ENCODE results near the gene SRD5A3. TPM values are rescaled to one million over a fixed set of nuclear protein-coding genes. Genes with fewer than 3 reads are reported as not detected.

The SRD5A3 gene
- total RNA-seq, 2 donors from 2014 or later = 6.7 to 11.5 TPM

DNA sequence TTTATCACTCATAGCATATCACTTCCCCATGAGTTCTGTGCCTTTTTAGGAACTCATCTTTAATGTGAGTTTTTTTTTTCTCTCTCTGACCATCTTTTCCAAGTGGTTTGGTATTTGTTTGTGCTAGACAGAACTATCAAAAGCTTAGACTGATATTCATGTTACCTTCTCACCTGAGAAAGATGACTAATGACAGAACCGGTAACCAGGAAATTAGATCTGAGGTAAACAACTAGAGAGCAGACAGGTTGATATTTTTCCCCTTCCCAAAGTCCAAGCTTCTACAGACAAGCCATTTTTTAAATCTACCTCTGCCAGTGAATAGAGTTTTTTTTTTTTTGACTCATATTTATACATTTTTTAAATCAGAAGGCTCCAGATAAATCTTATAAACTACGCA lies 17.0 kb upstream of the SRD5A3 start:
- TF ChIP-seq, protein P1, sequence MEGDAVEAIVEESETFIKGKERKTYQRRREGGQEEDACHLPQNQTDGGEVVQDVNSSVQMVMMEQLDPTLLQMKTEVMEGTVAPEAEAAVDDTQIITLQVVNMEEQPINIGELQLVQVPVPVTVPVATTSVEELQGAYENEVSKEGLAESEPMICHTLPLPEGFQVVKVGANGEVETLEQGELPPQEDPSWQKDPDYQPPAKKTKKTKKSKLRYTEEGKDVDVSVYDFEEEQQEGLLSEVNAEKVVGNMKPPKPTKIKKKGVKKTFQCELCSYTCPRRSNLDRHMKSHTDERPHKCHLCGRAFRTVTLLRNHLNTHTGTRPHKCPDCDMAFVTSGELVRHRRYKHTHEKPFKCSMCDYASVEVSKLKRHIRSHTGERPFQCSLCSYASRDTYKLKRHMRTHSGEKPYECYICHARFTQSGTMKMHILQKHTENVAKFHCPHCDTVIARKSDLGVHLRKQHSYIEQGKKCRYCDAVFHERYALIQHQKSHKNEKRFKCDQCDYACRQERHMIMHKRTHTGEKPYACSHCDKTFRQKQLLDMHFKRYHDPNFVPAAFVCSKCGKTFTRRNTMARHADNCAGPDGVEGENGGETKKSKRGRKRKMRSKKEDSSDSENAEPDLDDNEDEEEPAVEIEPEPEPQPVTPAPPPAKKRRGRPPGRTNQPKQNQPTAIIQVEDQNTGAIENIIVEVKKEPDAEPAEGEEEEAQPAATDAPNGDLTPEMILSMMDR (IDR thresholded peaks at IDR 0.05) = no peak
- no peak for TF ChIP-seq POLR2A (IDR thresholded peaks at IDR 0.05)

DNA sequence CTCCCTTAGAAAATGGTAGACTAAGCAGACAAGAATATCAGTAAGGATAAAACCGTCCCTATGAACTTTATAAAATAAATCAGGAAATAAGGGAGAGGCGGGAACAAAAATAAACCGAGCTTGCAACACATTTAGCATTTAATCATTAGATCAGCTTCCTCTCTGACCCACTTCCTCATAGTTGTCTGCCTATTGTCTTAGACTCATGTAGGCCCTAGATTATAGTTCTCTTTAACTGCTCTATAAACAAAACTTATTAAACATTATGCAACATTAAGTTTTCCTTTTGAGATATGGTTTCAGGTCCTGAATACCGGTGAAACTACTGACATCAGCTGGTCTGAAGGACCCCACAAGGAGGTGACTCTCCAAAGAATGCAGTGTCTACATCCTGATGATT lies 15.8 kb upstream of the SRD5A3 start:
- intact Hi-C loops (cut with DNase I) = no loop called here
- ATAC-seq = no peak
- peak overlapping the region in 1 of 4 donors; percentile 31 for H3K27ac ChIP-seq

More for the DNA sequence above, 17.0 kb upstream of the SRD5A3 start:
- no peaks in the 10 kb centered on the region for H3K4me1 ChIP-seq
- H3K27ac ChIP-seq = no peak overlapping the region
- DNase-seq (no peak), ATAC-seq (no peak)
- intact Hi-C loops (cut with DNase I) = no loop called here
- H3K4me3 ChIP-seq = no peak overlapping the region
- H3K36me3 ChIP-seq (replicated peaks in 1 of 2; ENCODE audit: insufficient read depth in 1 of 2, low read depth in 2 of 2) = no peaks in the 10 kb centered on the region
- H3K9me3 ChIP-seq = no peaks in the 10 kb centered on the region
- 61 to 65% methylated on average over 2 of the region's 2 CpGs for WGBS, 2 donors
- no peaks in the 10 kb centered on the region for H3K27me3 ChIP-seq

DNA sequence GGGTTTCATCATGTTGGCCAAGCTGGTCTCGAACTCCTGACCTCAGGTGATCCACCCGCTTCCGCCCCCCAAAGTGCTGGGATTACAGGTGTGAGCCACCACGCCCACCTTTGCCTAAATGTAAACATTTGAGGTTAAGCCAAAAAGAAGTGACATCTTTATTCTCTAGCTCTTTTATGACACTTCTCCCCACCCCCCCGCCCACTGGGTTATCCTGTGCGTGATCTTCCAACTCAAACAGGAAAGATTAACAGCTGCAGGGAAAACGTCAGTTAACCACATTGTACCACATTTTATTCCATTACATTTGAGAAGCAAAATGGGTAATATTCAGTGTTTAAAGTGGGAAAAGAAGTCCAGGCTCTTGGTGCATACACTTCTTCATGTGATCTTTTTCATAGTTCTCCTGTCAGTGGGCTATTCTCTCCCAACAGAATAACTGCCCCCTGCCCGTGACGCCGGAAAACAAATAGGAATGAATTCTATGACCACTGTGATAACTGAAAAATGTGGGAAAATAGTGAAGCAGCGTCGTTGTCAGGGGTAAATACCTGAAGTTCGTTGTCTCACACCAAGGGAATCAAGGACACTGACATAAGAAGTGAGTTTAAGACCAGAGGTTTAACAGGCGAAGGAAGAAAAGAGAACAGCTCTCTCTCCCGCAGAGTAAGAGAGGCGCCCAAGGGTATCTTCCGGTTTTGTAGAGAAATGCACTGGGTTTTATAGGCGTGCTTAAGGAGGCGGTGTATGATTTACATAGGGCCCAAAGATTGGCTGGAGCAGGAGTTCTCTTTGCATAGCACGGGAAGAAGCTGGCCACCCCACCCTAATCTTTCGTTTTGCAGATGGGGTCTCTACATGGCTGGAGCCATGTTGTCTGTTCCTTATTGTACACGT lies 9.7 kb upstream of the SRD5A3 start:
- Histone ChIP-seq H3K4me1 (no peaks in the 10 kb centered on the region), H3K27ac (no peak overlapping the region), H3K4me3 (no peak overlapping the region), H3K27me3 (no peaks in the 10 kb centered on the region), H3K9me3 (no peaks in the 10 kb centered on the region), H3K36me3 (replicated peaks in 1 of 2; ENCODE audit: insufficient read depth in 1 of 2, low read depth in 2 of 2) (no peaks in the 10 kb centered on the region)
- 66 to 73% methylated on average over 22 of the region's 22 CpGs for WGBS, 2 donors
- TF ChIP-seq POLR2A (IDR thresholded peaks at IDR 0.05) = no peak
- TF ChIP-seq, protein P1 (IDR thresholded peaks at IDR 0.05) = no peak
- intact Hi-C loops (cut with DNase I) = no loop called here
- DNase-seq = no peak
- ATAC-seq = no peak

More for the DNA sequence above, 15.8 kb upstream of the SRD5A3 start:
- H3K9me3 ChIP-seq = no peaks in the 10 kb centered on the region
- WGBS, 2 donors = 51 to 61% methylated on average over 4 of the region's 4 CpGs
- no peaks in the 10 kb centered on the region for H3K36me3 ChIP-seq (replicated peaks in 1 of 2; ENCODE audit: insufficient read depth in 1 of 2, low read depth in 2 of 2)
- H3K4me3 ChIP-seq = no peak overlapping the region
- H3K27me3 ChIP-seq = no peaks in the 10 kb centered on the region
- H3K4me1 ChIP-seq = no peaks in the 10 kb centered on the region
- TF ChIP-seq, protein P1 (IDR thresholded peaks at IDR 0.05) = no peak
- no peak for TF ChIP-seq POLR2A (IDR thresholded peaks at IDR 0.05)
- no peak for DNase-seq

DNA sequence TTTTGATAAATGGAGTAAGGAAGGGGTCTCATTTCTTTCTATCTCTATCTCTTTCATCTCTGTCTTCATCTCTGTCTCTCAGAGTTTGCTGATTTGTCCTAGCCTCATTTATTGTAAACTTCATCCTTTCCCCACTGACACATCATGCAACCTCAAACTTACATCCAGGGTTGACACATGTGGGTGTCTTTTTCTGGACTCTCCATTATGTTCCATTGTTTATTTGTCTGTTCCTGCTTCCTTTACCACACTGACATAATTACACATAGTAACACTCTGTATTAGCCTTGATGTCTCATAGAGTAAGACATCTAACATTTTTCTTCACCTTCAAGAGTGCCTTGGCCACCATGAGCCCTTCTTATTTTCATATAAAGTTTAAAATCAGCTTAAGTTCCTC lies 8.1 kb upstream of the SRD5A3 start:
- H3K27ac ChIP-seq = no peak overlapping the region
- no peaks in the 10 kb centered on the region for H3K9me3 ChIP-seq
- no peaks in the 10 kb centered on the region for H3K36me3 ChIP-seq (replicated peaks in 1 of 2; ENCODE audit: insufficient read depth in 1 of 2, low read depth in 2 of 2)
- H3K27me3 ChIP-seq = no peaks in the 10 kb centered on the region
- no peaks in the 10 kb centered on the region for H3K4me1 ChIP-seq
- no peak for TF ChIP-seq POLR2A (IDR thresholded peaks at IDR 0.05)
- TF ChIP-seq, protein P1 (IDR thresholded peaks at IDR 0.05) = no peak
- H3K4me3 ChIP-seq = no peak overlapping the region
- DNase-seq (no peak), ATAC-seq (no peak)
- intact Hi-C loops (cut with DNase I) = no loop called here

DNA sequence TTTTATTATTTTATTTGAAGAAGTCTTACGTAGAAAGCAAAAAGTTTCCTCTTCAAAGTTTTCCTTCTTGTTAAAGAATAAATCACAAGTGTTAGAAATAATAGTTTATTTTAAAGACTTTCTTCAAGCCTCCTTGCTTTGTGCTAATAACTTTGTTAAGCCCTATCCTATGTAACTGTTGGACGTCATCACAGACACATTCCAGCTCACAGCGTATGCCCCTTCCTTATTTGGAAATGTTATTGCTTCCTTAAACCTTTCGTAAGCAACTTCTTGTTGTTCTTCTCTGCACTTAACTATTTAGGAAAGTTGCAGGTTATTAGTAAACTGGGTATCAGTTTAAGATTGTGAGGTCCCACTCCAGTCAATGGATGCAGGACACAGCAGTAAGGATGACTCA lies 7.6 kb upstream of the SRD5A3 start:
- no peaks in the 10 kb centered on the region for H3K36me3 ChIP-seq (replicated peaks in 1 of 2; ENCODE audit: insufficient read depth in 1 of 2, low read depth in 2 of 2)
- H3K4me3 ChIP-seq = no peak overlapping the region
- no peaks in the 10 kb centered on the region for H3K27me3 ChIP-seq
- 68 to 76% methylated on average over 4 of the region's 4 CpGs for WGBS, 2 donors
- intact Hi-C loops (cut with DNase I) = no loop called here
- DNase-seq (no peak), ATAC-seq (no peak)
- TF ChIP-seq, protein P1 (IDR thresholded peaks at IDR 0.05) = no peak
- no peak for TF ChIP-seq POLR2A (IDR thresholded peaks at IDR 0.05)
- no peaks in the 10 kb centered on the region for H3K4me1 ChIP-seq
- no peak overlapping the region for H3K27ac ChIP-seq
- H3K9me3 ChIP-seq = no peaks in the 10 kb centered on the region

All from body of pancreas (tissue), 4 donors.